SU-DHL-6 (cell line): ENCODE results near the gene SNRNP48.

Experiments used
- H2AFZ ChIP-seq: fragments of 200-600 bp; sonication (generic); 2 replicates; pipeline ENCODE4 v1.6.1; 2014; ENCODE audit warnings: low read depth, mild to moderate bottlenecking, moderate library complexity, mixed read lengths, antibody characterized with exemption, low read length; ENCODE audit not compliant: severe bottlenecking
- H3F3A ChIP-seq: fragments of 200-600 bp; shearing (Covaris generic); 2 replicates; pipeline ENCODE4 v1.6.0; 2016; ENCODE audit warnings: antibody characterized with exemption, mild to moderate bottlenecking; ENCODE audit not compliant: insufficient read depth
- H3K27ac ChIP-seq: fragments of 200-600 bp; sonication (generic); 2 replicates; pipeline ENCODE4 v1.5.1; 2016; ENCODE audit warnings: low read depth, mild to moderate bottlenecking, low read length, moderate library complexity, mixed read lengths
- H3K27me3 ChIP-seq: fragments of 200-600 bp; sonication (generic), shearing (Covaris generic); 2 replicates; pipeline ENCODE4 v1.6.0; 2014; ENCODE audit warnings: mild to moderate bottlenecking, low read length
- H3K36me3 ChIP-seq: fragments of 200-600 bp; sonication (generic); 2 replicates; pipeline ENCODE4 v1.6.1; 2014; ENCODE audit warnings: mild to moderate bottlenecking, low read length, mixed read lengths
- H3K4me2 ChIP-seq: fragments of 300-600, 200-600 bp; shearing (Covaris generic), sonication (generic); 2 replicates; pipeline ENCODE4 v1.6.0; 2014; ENCODE audit warnings: low read length, low read depth, mild to moderate bottlenecking; ENCODE audit not compliant: poor library complexity, severe bottlenecking
- H3K4me3 ChIP-seq: fragments of 200-600 bp; sonication (generic); 2 replicates; pipeline ENCODE4 v1.5.1; 2014; ENCODE audit warnings: antibody characterized with exemption, low read length, mild to moderate bottlenecking, mixed read lengths; ENCODE audit not compliant: insufficient read depth, poor library complexity, severe bottlenecking
- H3K79me2 ChIP-seq: fragments of 200-600 bp; sonication (generic); 2 replicates; pipeline ENCODE4 v1.6.1; 2014; ENCODE audit warnings: mild to moderate bottlenecking, low read length, moderate library complexity; ENCODE audit not compliant: insufficient read depth
- H3K9ac ChIP-seq: fragments of 200-600 bp; sonication (generic); 2 replicates; pipeline ENCODE4 v1.7.0; 2014; ENCODE audit warnings: mild to moderate bottlenecking, low read length
- H3K9me2 ChIP-seq: fragments of 200-600 bp; sonication (generic); replicated peaks from 2 replicates; pipeline ENCODE4 v1.6.1; 2014; ENCODE audit warnings: low read length; ENCODE audit not compliant: insufficient read depth
- H3K9me3 ChIP-seq: fragments of 200-600 bp; sonication (generic); 2 replicates; pipeline ENCODE4 v1.6.1; 2014; ENCODE audit warnings: low read length, mixed read lengths; ENCODE audit not compliant: insufficient read depth
- H4K20me1 ChIP-seq: fragments of 200-600 bp; sonication (generic); 2 replicates; pipeline ENCODE4 v1.6.1; 2014; ENCODE audit warnings: low read depth, mild to moderate bottlenecking, antibody characterized with exemption, low read length, moderate library complexity, mixed read lengths
- CTCF ChIP-seq: fragments of 200-600 bp; sonication (generic); IDR thresholded peaks from one replicate; pipeline ENCODE4 v1.5.1; 2017; ENCODE audit warnings: antibody characterized with exemption, mild to moderate bottlenecking, low read length, moderate library complexity; ENCODE audit not compliant: insufficient read depth, poor library complexity, severe bottlenecking
- EZH2phosphoT487 ChIP-seq: fragments of 200-600 bp; sonication (generic), shearing (Covaris generic); conservative IDR thresholded peaks from 2 replicates; pipeline ENCODE4 v1.6.1; 2018; ENCODE audit warnings: mild to moderate bottlenecking, antibody characterized with exemption, low read length, moderate library complexity, mixed read lengths

The SNRNP48 gene

GRCh38 chr6:7632501-7633290, 42.7 kb downstream of the SNRNP48 start:
- Histone ChIP-seq H3K9me2 (no peaks in the 10 kb centered on the region), H3F3A (no peaks in the 10 kb centered on the region), H3K4me3 (no peak overlapping the region), H3K27ac (no peak overlapping the region), H3K36me3 (no peaks in the 10 kb centered on the region), H3K9ac (no peak overlapping the region), H3K27me3 (no peaks in the 10 kb centered on the region), H2AFZ (no peak overlapping the region), H3K9me3 (no peaks in the 10 kb centered on the region), H3K4me2 (no peak overlapping the region), H3K79me2 (no peaks in the 10 kb centered on the region), H4K20me1 (no peaks in the 10 kb centered on the region)
- TF ChIP-seq CTCF (no peak), EZH2phosphoT487 (no peak)

- TF ChIP-seq CTCF (no peak), EZH2phosphoT487 (no peak)
- Histone ChIP-seq H3K4me2 (no peak overlapping the region), H3F3A (no peaks in the 10 kb centered on the region), H3K36me3 (no peaks in the 10 kb centered on the region), H3K27ac (no peak overlapping the region), H3K9ac (no peak overlapping the region), H4K20me1 (no peaks in the 10 kb centered on the region), H2AFZ (no peak overlapping the region), H3K9me2 (no peaks in the 10 kb centered on the region), H3K27me3 (no peaks in the 10 kb centered on the region), H3K79me2 (no peaks in the 10 kb centered on the region), H3K4me3 (no peak overlapping the region), H3K9me3 (no peaks in the 10 kb centered on the region)
These were observed 43.4 kb downstream of the SNRNP48 start for GRCh38 chr6:7633361-7633760.

- Histone ChIP-seq H3K27ac (no peak overlapping the region), H2AFZ (no peak overlapping the region), H3K79me2 (no peaks in the 10 kb centered on the region), H3K4me3 (no peak overlapping the region), H4K20me1 (no peaks in the 10 kb centered on the region), H3K9me2 (no peaks in the 10 kb centered on the region), H3F3A (no peaks in the 10 kb centered on the region), H3K27me3 (no peaks in the 10 kb centered on the region), H3K4me2 (no peak overlapping the region), H3K9ac (no peak overlapping the region), H3K36me3 (no peaks in the 10 kb centered on the region), H3K9me3 (no peaks in the 10 kb centered on the region)
- TF ChIP-seq EZH2phosphoT487 (no peak), CTCF (no peak)
These were observed 46.2 kb downstream of the SNRNP48 start for GRCh38 chr6:7636151-7636550.
